Islet precursor cell (in vitro differentiated cells): ENCODE results near the gene E2F4.

ENCODE experiments used
- DNase-seq: peaks from one replicate; pipeline ENCODE4 v3.0.0-alpha.2; 2018

E2F4 gene

GRCh38 chr16:67213197-67214019 lies 21.5 kb downstream of the E2F4 start:
- no peak for DNase-seq

GRCh38 chr16:67215706-67216105 lies 23.8 kb downstream of the E2F4 start:
- no peak for DNase-seq

- no peak for DNase-seq
Observed at GRCh38 chr16:67216612-67217490, 24.9 kb downstream of the E2F4 start.

GRCh38 chr16:67223992-67224391 lies 32.0 kb downstream of the E2F4 start:
- no peak for DNase-seq

- DNase-seq = no peak
Observed at GRCh38 chr16:67226295-67226803, 34.4 kb downstream of the E2F4 start.

GRCh38 chr16:67226804-67227566 lies 35.0 kb downstream of the E2F4 start, which contains the start of gene TMEM208:
TMEM208 (plus strand) TSS chr16:67227130; CDS start chr16:67227219, 89 bp downstream.
- peak; percentile 100 for DNase-seq

- no peak for DNase-seq
Observed at GRCh38 chr16:67227567-67227921, 35.6 kb downstream of the E2F4 start.

- DNase-seq = no peak
Observed at GRCh38 chr16:67228034-67228785, 36.3 kb downstream of the E2F4 start.

GRCh38 chr16:67228905-67229304 lies 37.0 kb downstream of the E2F4 start:
- no peak for DNase-seq

- DNase-seq = peak; percentile 43
Observed at GRCh38 chr16:67229906-67230808, 38.2 kb downstream of the E2F4 start.

- no peak for DNase-seq
Observed at GRCh38 chr16:67230809-67231660, 39.1 kb downstream of the E2F4 start.

GRCh38 chr16:67233596-67233995 lies 41.6 kb downstream of the E2F4 start:
- DNase-seq = no peak

- no peak for DNase-seq
Observed at GRCh38 chr16:67234180-67234597, 42.2 kb downstream of the E2F4 start.

- DNase-seq = no peak
Observed at GRCh38 chr16:67235816-67236562, 44.0 kb downstream of the E2F4 start.

GRCh38 chr16:67236563-67237395 lies 44.8 kb downstream of the E2F4 start:
- DNase-seq = peak; percentile 92

GRCh38 chr16:67237396-67238277 lies 45.7 kb downstream of the E2F4 start:
- DNase-seq = peak; percentile 52

- no peak for DNase-seq
Observed at GRCh38 chr16:67238278-67238575, 46.3 kb downstream of the E2F4 start.
